Cardiac muscle cell (in vitro differentiated cells and primary cell): ENCODE measurements around the gene CLEC4F. TPM values are rescaled to one million over a fixed set of nuclear protein-coding genes. Genes with fewer than 3 reads are reported as not detected.

Source experiments
- DNase-seq, 2 donors: peaks; one replicate each; pipeline versions ENCODE4 v3.0.0 to v3.0.0-alpha.2; 2010 to 2017; ENCODE audit warnings: low read depth in 1 of 2, low spot score in 1 of 2
- H3K27ac ChIP-seq: fragments of 200-600 bp; sonication (generic); 2 replicates; pipeline ENCODE4 v1.5.1; 2016
- H3K27me3 ChIP-seq: fragments of 200-600 bp; sonication (generic); 2 replicates; pipeline ENCODE4 v1.6.0; 2016; ENCODE audit warnings: control low read depth
- H3K36me3 ChIP-seq: fragments of 200-600 bp; sonication (generic); 2 replicates; pipeline ENCODE4 v1.5.1; 2016; ENCODE audit warnings: control low read depth
- H3K4me1 ChIP-seq: fragments of 200-600 bp; sonication (generic); 2 replicates; pipeline ENCODE4 v1.8.1; 2017; ENCODE audit warnings: low read depth, mild to moderate bottlenecking, mixed run types
- H3K4me3 ChIP-seq: fragments of 200-600 bp; sonication (generic); 2 replicates; pipeline ENCODE4 v1.5.1; 2016; ENCODE audit warnings: mild to moderate bottlenecking
- H3K9me3 ChIP-seq: fragments of 200-600 bp; sonication (generic); 2 replicates; pipeline ENCODE4 v1.5.1; 2017; ENCODE audit warnings: low read depth, mild to moderate bottlenecking, control low read depth
- CTCF ChIP-seq: IDR thresholded peaks from 2 replicates; pipeline ENCODE4 v1.5.1; 2012; ENCODE audit warnings: low read depth, mild to moderate bottlenecking, low read length
- polyA plus RNA-seq: library from polyadenylated mRNA; unstranded; fragments of >200 nt; fragmentation: Nextera tagmentation; extraction: Ambion mirVana; gene quantifications from 2 replicates; pipeline ENCODE4 v1.2.1, GENCODE V29; 2016
- total RNA-seq: library from RNA; depleted of rRNA; stranded (reverse); fragments of >200 nt; gene quantifications from 2 replicates; pipeline ENCODE4 v1.2.3, GENCODE V29; 2016

CLEC4F gene
- total and polyA plus RNA-seq, 2 experiments from 2014 or later, result not detected

GRCh38 chr2:70835643-70836042, 15.2 kb upstream of the CLEC4F start, which contains the start of gene CD207:
CD207 (minus strand) TSS chr2:70835816; CDS start chr2:70835776, 40 bp downstream.
- Histone ChIP-seq H3K4me1 (no peaks in the 10 kb centered on the region), H3K9me3 (no peaks in the 10 kb centered on the region), H3K27me3 (no peaks in the 10 kb centered on the region), H3K36me3 (no peaks in the 10 kb centered on the region), H3K4me3 (no peak within 1 kb of the TSS), H3K27ac (no peak within 1 kb of the TSS)
- TF ChIP-seq CTCF, result no peak
- DNase-seq, result no peak

GRCh38 chr2:70834881-70835280, 14.5 kb upstream of the CLEC4F start:
- no peaks in the 10 kb centered on the region for H3K4me1 ChIP-seq
- no peak for TF ChIP-seq CTCF
- no peaks in the 10 kb centered on the region for H3K27me3 ChIP-seq
- H3K9me3 ChIP-seq, result no peaks in the 10 kb centered on the region
- H3K27ac ChIP-seq, result no peak overlapping the region
- H3K4me3 ChIP-seq, result no peak overlapping the region
- H3K36me3 ChIP-seq, result no peaks in the 10 kb centered on the region
- no peak for DNase-seq

- Histone ChIP-seq H3K9me3 (no peaks in the 10 kb centered on the region), H3K4me3 (no peak overlapping the region), H3K36me3 (no peaks in the 10 kb centered on the region), H3K27ac (no peak overlapping the region), H3K27me3 (no peaks in the 10 kb centered on the region), H3K4me1 (no peaks in the 10 kb centered on the region)
- no peak for TF ChIP-seq CTCF
- no peak for DNase-seq
Observed at GRCh38 chr2:70834106-70834505, 13.7 kb upstream of the CLEC4F start.

GRCh38 chr2:70833246-70833645, 12.8 kb upstream of the CLEC4F start:
- no peaks in the 10 kb centered on the region for H3K9me3 ChIP-seq
- no peaks in the 10 kb centered on the region for H3K36me3 ChIP-seq
- H3K4me1 ChIP-seq, result no peaks in the 10 kb centered on the region
- no peak for DNase-seq
- no peaks in the 10 kb centered on the region for H3K27me3 ChIP-seq
- TF ChIP-seq CTCF, result no peak
- no peak overlapping the region for H3K27ac ChIP-seq
- H3K4me3 ChIP-seq, result no peak overlapping the region

GRCh38 chr2:70832386-70832785, 12.0 kb upstream of the CLEC4F start:
- H3K27me3 ChIP-seq, result no peaks in the 10 kb centered on the region
- H3K9me3 ChIP-seq, result no peaks in the 10 kb centered on the region
- no peaks in the 10 kb centered on the region for H3K36me3 ChIP-seq
- H3K4me3 ChIP-seq, result no peak overlapping the region
- no peak overlapping the region for H3K27ac ChIP-seq
- no peak for TF ChIP-seq CTCF
- no peak for DNase-seq
- no peaks in the 10 kb centered on the region for H3K4me1 ChIP-seq

- no peak for DNase-seq
- no peaks in the 10 kb centered on the region for H3K27me3 ChIP-seq
- no peaks in the 10 kb centered on the region for H3K36me3 ChIP-seq
- no peak for TF ChIP-seq CTCF
- H3K4me1 ChIP-seq, result no peaks in the 10 kb centered on the region
- no peak overlapping the region for H3K27ac ChIP-seq
- no peak overlapping the region for H3K4me3 ChIP-seq
- no peaks in the 10 kb centered on the region for H3K9me3 ChIP-seq
Observed at GRCh38 chr2:70831861-70832260, 11.5 kb upstream of the CLEC4F start.
